Peyer's patch (tissue), 4 donors: ENCODE data around the gene CNOT4.

Experiments used
- CTCF ChIP-seq, 6 experiments: fragments of 450-650 bp in 4 of 6; fragments of 200-600 bp in 2 of 6; sonication (generic) in 1 of 6; IDR thresholded peaks; one replicate each; pipeline ENCODE4 v1.5.1; 2017 to 2019; ENCODE audit warnings: antibody characterized with exemption in 6 of 6, mild to moderate bottlenecking in 3 of 6, moderate library complexity in 1 of 6
- POLR2A ChIP-seq, 2 donors: fragments of 450-650 bp; IDR thresholded peaks; one replicate each; pipeline ENCODE4 v1.5.1; 2017; ENCODE audit warnings: antibody characterized with exemption in 2 of 2, mild to moderate bottlenecking in 2 of 2, moderate library complexity in 2 of 2

GRCh38 chr7:135383525-135384175 lies 126.3 kb downstream of the CNOT4 start:
- no peak for TF ChIP-seq CTCF (IDR thresholded peaks at IDR 0.05)
- TF ChIP-seq POLR2A (IDR thresholded peaks at IDR 0.05): no peak
